OCI-LY7 (cell line): ENCODE results near the gene COPA. TPM values are rescaled to one million over a fixed set of nuclear protein-coding genes. Genes with fewer than 3 reads are reported as not detected.
A peak's percentile ranks its signal among the peaks of the same experiment; 100 is the strongest.
"Not testable (repeated sequence)": the region's sequence is repeated elsewhere in the genome, so short reads cannot be mapped to it uniquely, and the experiment has no call there.

ENCODE experiments used
- Bru-seq: library from RNA; stranded (reverse); fragments of 400-500 nt; gene quantifications from one replicate; lab custom pipeline; 2021; lab: Mats Ljungman, UMichigan
- BruChase-seq, 2 experiments: library from RNA; stranded (reverse); fragments of 400-500 nt; gene quantifications; one replicate each; lab custom pipeline; 2021; lab: Mats Ljungman, UMichigan
- BruUV-seq: library from RNA; stranded (reverse); fragments of 400-500 nt; replicated peaks from 2 replicates; lab custom pipeline; 2021; lab: Mats Ljungman, UMichigan
- CTCF ChIA-PET: fragments of 300-600 bp; sonication (Branson Sonifier 250); formaldehyde crosslinking; loops from one replicate; lab custom pipeline; 2022; ENCODE audit warnings: antibody characterized with exemption; ENCODE audit not compliant: unreplicated experiment; lab: Charles Lee
- POLR2A ChIA-PET: fragments of 300-600 bp; sonication (Branson Sonifier 250); formaldehyde crosslinking; loops from one replicate; lab custom pipeline; 2022; ENCODE audit warnings: antibody characterized with exemption; lab: Charles Lee
- DNase-seq: peaks from one replicate; pipeline ENCODE4 v3.0.0-alpha.2; 2015; ENCODE audit warnings: low spot score
- H2AFZ ChIP-seq: fragments of 200-600 bp; sonication (generic), shearing (Covaris generic); 2 replicates; pipeline ENCODE4 v1.6.1; 2014; ENCODE audit warnings: mild to moderate bottlenecking, antibody characterized with exemption, low read length, moderate library complexity
- H3K27ac ChIP-seq: fragments of 200-600 bp; sonication (generic); 2 replicates; pipeline ENCODE4 v1.5.1; 2014; ENCODE audit warnings: mixed run types, low read depth, mild to moderate bottlenecking, moderate library complexity, low read length, inconsistent platforms; ENCODE audit not compliant: poor library complexity, severe bottlenecking
- H3K36me3 ChIP-seq: fragments of 200-600 bp; sonication (generic); 2 replicates; pipeline ENCODE4 v1.6.1; 2014; ENCODE audit warnings: mild to moderate bottlenecking, antibody characterized with exemption, low read length, moderate library complexity, mixed read lengths; ENCODE audit not compliant: insufficient read depth
- H3K4me1 ChIP-seq: fragments of 200-600 bp; sonication (generic); 2 replicates; pipeline ENCODE4 v1.5.1; 2014; ENCODE audit warnings: mild to moderate bottlenecking, low read length; ENCODE audit not compliant: insufficient read depth, poor library complexity, severe bottlenecking
- H3K4me2 ChIP-seq: fragments of 200-600 bp; sonication (generic); 2 replicates; pipeline ENCODE4 v1.6.1; 2014; ENCODE audit warnings: mild to moderate bottlenecking, low read length
- H3K4me3 ChIP-seq: fragments of 200-600 bp; sonication (generic); 2 replicates; pipeline ENCODE4 v1.5.1; 2014; ENCODE audit warnings: mild to moderate bottlenecking, low read depth, low read length; ENCODE audit not compliant: poor library complexity, severe bottlenecking
- H3K79me2 ChIP-seq: fragments of 200-600 bp; sonication (generic); 2 replicates; pipeline ENCODE4 v1.6.1; 2016; ENCODE audit warnings: low read depth, mild to moderate bottlenecking, low read length, moderate library complexity, mixed read lengths; ENCODE audit not compliant: insufficient read depth
- H3K9me2 ChIP-seq: fragments of 200-600 bp; sonication (generic); 2 replicates; pipeline ENCODE4 v1.6.1; 2016; ENCODE audit warnings: mild to moderate bottlenecking, low read length, mixed read lengths; ENCODE audit not compliant: insufficient read depth
- H3K9me3 ChIP-seq: fragments of 200-600 bp; sonication (generic); 2 replicates; pipeline ENCODE4 v1.6.1; 2014; ENCODE audit warnings: mild to moderate bottlenecking, mixed run types, low read length, mixed read lengths
- H4K20me1 ChIP-seq: fragments of 200-600 bp; sonication (generic); 2 replicates; pipeline ENCODE4 v1.6.1; 2014; ENCODE audit warnings: mild to moderate bottlenecking, antibody characterized with exemption, low read length, moderate library complexity, mixed read lengths; ENCODE audit not compliant: insufficient read depth
- EZH2phosphoT487 ChIP-seq: fragments of 200-600 bp; sonication (generic); IDR thresholded peaks from 2 replicates; pipeline ENCODE4 v1.6.1; 2018; ENCODE audit warnings: low read depth, borderline replicate concordance, mild to moderate bottlenecking, mixed run types, antibody characterized with exemption, low read length, moderate library complexity, mixed read lengths
- intact Hi-C: fragments of 100-400 bp; cut with micrococcal nuclease; formaldehyde crosslinking; loops from one replicate; pipeline ENCODE4 v1.10.0; 2022; ENCODE audit not compliant: unreplicated experiment
- long read RNA-seq: library from polyadenylated mRNA; stranded (forward); transcript quantifications from one replicate; pipeline ENCODE4 v2.0.0, GENCODE V29; 2022
- total RNA-seq, 2 experiments: library from RNA; depleted of rRNA in 1 of 2; stranded (reverse); fragments of >200 nt in 1 of 2; shearing (Covaris generic) in 1 of 2; gene quantifications; 2 replicates each; pipeline ENCODE4 v1.2.3, GENCODE V29; 2014 to 2022
- TF ChIP-seq, protein P1 (sequence below): fragments of 200-600 bp; sonication (generic); conservative IDR thresholded peaks from 2 replicates; pipeline ENCODE4 v1.5.1; 2014; ENCODE audit warnings: mild to moderate bottlenecking, antibody characterized with exemption, low read length, moderate library complexity, mixed read lengths

Gene COPA
- total RNA-seq (2014; rRNA removed; shearing (Covaris generic)) (74.2 and 93.0 TPM in 2 replicates), total RNA-seq (2022) (138 and 147 TPM in 2 replicates), Bru-seq, nascent RNA (percentile 92 among the genes with signal in this experiment), BruChase-seq, experiment 1, labeled RNA remaining after a 6-hour chase (percentile 95 among the genes with signal in this experiment), BruChase-seq, experiment 2, labeled RNA remaining after a 2-hour chase (percentile 91 among the genes with signal in this experiment)
- long read RNA-seq, full-length matches to known transcripts, result 256 of 346 reads
- long read RNA-seq, partial matches to known transcripts, result 67 of 346 reads
- long read RNA-seq, other reads (novel, unspliced or antisense), result 23 of 346 reads

GRCh38 chr1:160342953-160343869, at the start of gene COPA, which contains the start of gene NCSTN:
TSS of gene COPA (minus strand) at chr1:160343250. CDS start at chr1:160343170, 80 bp downstream.
TSS of gene NCSTN (plus strand) at chr1:160343383. CDS start at chr1:160343397, 14 bp downstream.
- POLR2A ChIA-PET, result interaction anchor here (0.6 to 1.2 kb wide), 9 partner anchors 9 to 430 kb away, joined by 3 to 9 read pairs (median 3); partner anchors contain the start of gene PEX19
- Histone ChIP-seq H3K4me1 (peaks cover 44% of the 10 kb centered on the region), H3K36me3 (peaks cover 57% of the 10 kb centered on the region), H4K20me1 (peaks cover 15% of the 10 kb centered on the region; the same call in 1 of the 2 replicates), H3K4me2 (peak within 1 kb of the TSS; percentile 85), H3K79me2 (peaks cover 53% of the 10 kb centered on the region), H3K9me3 (no peaks in the 10 kb centered on the region), H2AFZ (peak within 1 kb of the TSS; percentile 82), H3K4me3 (peak within 1 kb of the TSS; percentile 87), H3K9me2 (no peaks in the 10 kb centered on the region), H3K27ac (peak within 1 kb of the TSS; percentile 60)
- CTCF ChIA-PET, result interaction anchor here (1.7 kb wide), 1 partner anchor 11 kb away, joined by 4 read pairs; no protein-coding TSS in a partner anchor
- intact Hi-C loops, result loop anchor here (2.0 to 5.0 kb wide), 2 partner anchors 58 to 264 kb away; partner anchors contain the start of gene PEX19
- TF ChIP-seq, protein P1, sequence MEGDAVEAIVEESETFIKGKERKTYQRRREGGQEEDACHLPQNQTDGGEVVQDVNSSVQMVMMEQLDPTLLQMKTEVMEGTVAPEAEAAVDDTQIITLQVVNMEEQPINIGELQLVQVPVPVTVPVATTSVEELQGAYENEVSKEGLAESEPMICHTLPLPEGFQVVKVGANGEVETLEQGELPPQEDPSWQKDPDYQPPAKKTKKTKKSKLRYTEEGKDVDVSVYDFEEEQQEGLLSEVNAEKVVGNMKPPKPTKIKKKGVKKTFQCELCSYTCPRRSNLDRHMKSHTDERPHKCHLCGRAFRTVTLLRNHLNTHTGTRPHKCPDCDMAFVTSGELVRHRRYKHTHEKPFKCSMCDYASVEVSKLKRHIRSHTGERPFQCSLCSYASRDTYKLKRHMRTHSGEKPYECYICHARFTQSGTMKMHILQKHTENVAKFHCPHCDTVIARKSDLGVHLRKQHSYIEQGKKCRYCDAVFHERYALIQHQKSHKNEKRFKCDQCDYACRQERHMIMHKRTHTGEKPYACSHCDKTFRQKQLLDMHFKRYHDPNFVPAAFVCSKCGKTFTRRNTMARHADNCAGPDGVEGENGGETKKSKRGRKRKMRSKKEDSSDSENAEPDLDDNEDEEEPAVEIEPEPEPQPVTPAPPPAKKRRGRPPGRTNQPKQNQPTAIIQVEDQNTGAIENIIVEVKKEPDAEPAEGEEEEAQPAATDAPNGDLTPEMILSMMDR, result no peak
- TF ChIP-seq EZH2phosphoT487, result no peak
- DNase-seq, result peak; percentile 97
- BruUV-seq, result no TSS peak

GRCh38 chr1:160388406-160388805, 45.4 kb upstream of the COPA start:
- H3K4me1 ChIP-seq, H3K9me3 ChIP-seq, H3K36me3 ChIP-seq, BruUV-seq, intact Hi-C loops, H3K9me2 ChIP-seq, H4K20me1 ChIP-seq, H3K4me3 ChIP-seq, H3K27ac ChIP-seq, DNase-seq, H3K79me2 ChIP-seq, CTCF ChIA-PET, H3K4me2 ChIP-seq, H2AFZ ChIP-seq: not testable (repeated sequence)
- POLR2A ChIA-PET, result interaction anchor here (0.7 kb wide), 2 partner anchors 16 to 407 kb away, joined by 3 read pairs; no protein-coding TSS in a partner anchor

GRCh38 chr1:160384812-160385211, 41.8 kb upstream of the COPA start:
- DNase-seq, H3K4me2 ChIP-seq, H3K27ac ChIP-seq, H2AFZ ChIP-seq, BruUV-seq, H4K20me1 ChIP-seq, H3K4me1 ChIP-seq, intact Hi-C loops, H3K9me2 ChIP-seq, H3K9me3 ChIP-seq, POLR2A ChIA-PET, H3K79me2 ChIP-seq, CTCF ChIA-PET, H3K36me3 ChIP-seq, H3K4me3 ChIP-seq: not testable (repeated sequence)
